GM19452 (cell line): ENCODE data around the gene FAM53B.

Source experiments
- ATAC-seq: cut with Tn5 transposase; IDR thresholded peaks from one replicate; pipeline ENCODE4 v1.9.1; 2021; ENCODE audit not compliant: unreplicated experiment

FAM53B gene

DNA sequence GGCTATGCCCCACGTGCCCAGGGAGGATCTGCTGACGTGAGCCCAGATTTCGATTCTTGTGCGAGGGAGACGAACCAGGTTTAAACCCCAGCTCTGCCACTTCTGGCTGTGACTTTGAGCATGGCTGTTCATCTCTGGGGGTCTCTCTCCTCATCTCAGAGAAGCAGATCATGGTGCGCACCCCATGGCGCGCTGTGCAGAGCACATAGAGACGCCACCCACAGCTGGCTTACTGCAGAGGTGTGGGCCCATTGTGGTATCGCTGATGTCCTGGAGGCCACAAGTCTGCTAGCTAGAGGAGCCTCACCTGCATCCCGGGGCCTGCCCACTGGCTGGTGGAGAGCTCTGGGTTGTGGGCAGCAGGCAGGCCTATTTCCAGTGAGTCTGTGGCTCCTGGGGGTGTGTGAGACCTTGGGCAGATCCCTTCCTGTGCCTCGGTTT, 142.0 kb downstream of the FAM53B start:
- no peak for ATAC-seq

GRCh38 chr10:124601431-124602120, 142.6 kb downstream of the FAM53B start:
- peak; percentile 55 for ATAC-seq

DNA sequence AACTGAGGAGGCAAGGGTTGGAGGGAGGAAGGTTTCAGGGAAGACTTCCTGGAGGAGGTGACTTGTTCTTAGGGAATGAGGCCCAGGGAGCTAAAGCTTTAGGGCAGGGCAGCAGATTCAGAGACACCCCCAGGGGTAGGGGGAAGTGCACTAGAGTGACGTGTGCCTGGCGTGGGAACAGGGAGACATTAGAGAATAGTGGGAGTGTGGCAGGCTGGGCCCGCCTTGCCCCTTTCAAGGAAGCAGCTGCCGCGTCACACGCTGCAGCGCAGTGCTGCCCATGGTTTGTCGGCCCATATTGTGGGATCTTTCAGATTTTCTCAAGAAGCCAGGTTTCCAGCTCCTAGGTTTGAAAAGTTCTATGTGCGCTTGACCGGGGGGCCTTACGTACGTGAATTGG, 143.2 kb downstream of the FAM53B start:
- ATAC-seq, result no peak

GRCh38 chr10:124600051-124600880, 143.9 kb downstream of the FAM53B start:
- no peak for ATAC-seq

GRCh38 chr10:124599588-124600050, 144.6 kb downstream of the FAM53B start:
- ATAC-seq, result no peak

DNA sequence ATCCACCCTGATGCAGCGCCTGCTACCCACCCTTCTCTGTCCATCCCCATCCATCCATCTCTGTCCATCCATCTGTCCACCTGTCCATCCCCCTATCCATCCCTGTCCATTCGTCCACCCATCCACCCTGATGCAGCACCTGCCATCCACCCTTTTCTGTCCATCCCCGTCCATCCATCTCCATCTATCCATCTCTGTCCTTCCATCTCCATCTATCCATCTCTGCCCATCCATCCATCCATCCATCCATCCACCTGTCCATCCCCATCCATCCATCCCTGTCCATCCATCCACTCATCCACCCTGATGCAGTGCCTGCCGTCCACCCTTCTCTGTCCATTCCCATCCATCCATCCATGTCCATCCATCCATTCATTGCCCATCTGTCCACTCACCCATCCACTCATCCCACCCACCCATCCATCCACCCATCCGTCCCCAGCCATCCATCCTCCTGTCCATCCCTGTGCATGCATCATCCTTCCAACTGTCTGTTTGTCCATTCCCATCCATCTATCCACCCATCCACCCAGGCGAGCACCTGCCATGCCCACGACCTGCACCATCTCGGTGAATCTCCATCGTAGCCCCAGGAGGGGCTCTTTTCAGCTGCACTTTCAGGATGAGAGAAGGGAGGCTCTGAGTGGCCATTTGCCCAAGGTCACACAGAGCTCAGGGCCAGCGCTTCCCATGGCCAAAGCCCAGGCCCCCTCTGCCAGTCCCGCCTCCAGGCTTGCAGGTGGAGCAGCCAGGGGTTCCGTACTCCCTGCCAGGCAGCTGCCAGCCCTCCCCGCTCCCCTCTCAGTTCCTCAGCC, 145.2 kb downstream of the FAM53B start:
- no peak for ATAC-seq

DNA sequence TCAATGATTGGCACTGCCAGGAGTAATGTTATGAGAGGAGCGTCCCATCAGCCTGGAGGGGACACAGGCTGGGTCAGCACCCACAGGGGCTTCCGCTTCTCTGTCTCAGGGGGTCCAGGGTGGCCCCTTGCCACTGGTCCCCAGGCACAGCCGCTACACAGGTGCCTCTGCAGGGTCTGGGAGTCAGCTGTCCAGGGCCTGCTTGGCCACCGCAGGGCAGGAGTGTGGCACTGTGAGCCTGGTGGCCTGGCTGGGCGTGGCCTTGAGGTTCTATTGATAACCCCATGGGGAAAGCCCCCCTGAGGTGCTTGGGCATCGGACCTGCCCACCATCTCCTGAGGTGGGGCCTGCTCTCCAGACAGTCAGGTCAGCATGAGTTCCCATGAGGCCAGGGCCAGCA, 146.0 kb downstream of the FAM53B start:
- no peak for ATAC-seq

GRCh38 chr10:124597846-124598165, 146.4 kb downstream of the FAM53B start:
- no peak for ATAC-seq

- no peak for ATAC-seq
These were observed 147.0 kb downstream of the FAM53B start for GRCh38 chr10:124596962-124597845.

- no peak for ATAC-seq
These were observed 147.9 kb downstream of the FAM53B start for GRCh38 chr10:124596116-124596785.

GRCh38 chr10:124595143-124595883, 148.9 kb downstream of the FAM53B start:
- ATAC-seq, result no peak

GRCh38 chr10:124594240-124594639, 149.9 kb downstream of the FAM53B start:
- ATAC-seq, result no peak

DNA sequence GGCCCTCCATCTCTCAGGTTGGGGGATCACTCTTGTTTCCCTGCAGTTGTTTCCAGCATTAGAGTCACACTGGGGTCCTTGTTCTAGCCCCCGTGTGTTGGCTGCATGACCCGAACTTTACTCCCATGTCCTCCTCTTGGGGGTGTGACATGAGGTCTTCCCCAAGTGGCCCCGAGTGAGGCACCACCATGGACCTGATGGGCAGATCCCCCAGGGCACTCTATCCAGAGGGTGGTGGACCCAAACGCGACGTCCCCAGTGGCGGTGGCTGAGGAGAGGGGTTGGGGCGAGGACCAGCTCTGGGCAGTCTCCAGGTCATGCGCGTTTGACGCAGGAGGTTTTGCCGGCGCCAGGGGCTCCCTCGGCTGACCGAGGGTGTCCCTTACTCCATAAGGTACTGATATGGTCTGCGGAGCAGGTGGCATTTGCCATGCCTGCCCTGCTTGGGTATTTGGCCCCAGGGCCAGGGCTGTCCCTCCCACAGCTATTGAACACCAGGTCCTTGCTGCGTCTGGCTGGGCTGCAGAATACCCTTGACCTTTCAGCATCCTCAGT, 150.7 kb downstream of the FAM53B start:
- ATAC-seq, result no peak

DNA sequence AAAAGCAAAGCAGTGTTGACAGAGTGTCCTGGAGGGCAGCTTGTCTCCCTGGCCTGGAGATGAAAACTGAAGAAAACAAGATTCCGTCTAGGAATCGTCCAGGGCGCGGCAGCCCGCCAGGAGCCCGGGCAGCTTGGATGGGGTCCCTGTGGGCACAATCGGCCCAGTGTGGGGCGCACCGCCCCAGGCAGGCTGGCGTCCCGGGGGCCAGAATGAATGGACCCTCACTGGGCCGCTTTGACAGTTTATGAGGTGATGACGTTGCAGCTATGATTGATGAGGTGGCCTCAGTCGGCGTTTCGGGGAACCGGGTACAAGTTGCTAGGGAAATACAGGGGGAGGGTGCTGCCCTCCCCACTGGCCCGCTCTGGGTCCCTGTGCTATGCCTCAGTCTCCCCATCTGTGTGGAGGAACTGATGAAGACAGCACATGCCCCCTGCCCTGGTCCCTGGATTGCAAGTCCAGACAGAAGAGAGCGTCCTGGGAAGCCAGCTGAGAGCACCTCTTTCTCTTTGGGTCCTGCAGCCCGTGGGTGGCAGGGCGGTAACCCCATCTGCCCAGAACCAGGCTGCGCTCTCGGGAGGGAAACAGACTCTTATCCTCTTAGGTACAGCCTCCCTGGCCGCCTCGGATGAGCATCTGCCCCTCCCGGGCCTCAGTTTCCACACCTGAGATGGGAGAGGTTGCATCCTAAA, 151.3 kb downstream of the FAM53B start:
- no peak for ATAC-seq

GRCh38 chr10:124592101-124592500, 152.1 kb downstream of the FAM53B start:
- no peak for ATAC-seq

DNA sequence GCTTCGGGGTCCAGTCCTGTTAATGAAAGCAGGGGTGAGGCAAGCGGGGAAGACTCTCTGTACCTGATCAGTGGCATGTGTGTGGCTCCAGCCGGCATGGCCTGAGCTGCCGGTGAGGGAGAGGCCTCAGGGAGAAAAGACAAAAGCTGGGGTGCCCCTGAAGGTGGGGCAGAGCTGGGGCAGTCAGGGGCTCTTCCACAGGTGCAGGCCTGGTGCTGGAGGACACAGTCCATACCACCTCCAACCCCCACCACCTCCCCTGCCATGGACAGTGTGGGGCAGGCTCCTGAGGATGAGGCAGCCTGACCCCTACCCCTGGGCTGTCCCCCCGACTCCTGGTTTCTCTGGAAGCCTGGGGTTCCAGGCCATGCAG, 153.1 kb downstream of the FAM53B start:
- no peak for ATAC-seq

GRCh38 chr10:124590216-124591122, 153.7 kb downstream of the FAM53B start:
- ATAC-seq, result no peak
